Neuronal stem cell (in vitro differentiated cells): ENCODE measurements around the gene PLEKHH1.

ENCODE experiments used
- DNase-seq: peaks from one replicate; pipeline ENCODE4 v3.0.0-alpha.2; 2013; ENCODE audit warnings: low spot score
- H2AFZ ChIP-seq: one replicate; pipeline ENCODE4 v1.6.1; 2013; ENCODE audit warnings: mild to moderate bottlenecking, low read length, inconsistent platforms
- H2AK5ac ChIP-seq: 2 replicates; pipeline ENCODE4 v1.6.1; 2013; ENCODE audit warnings: low read depth, mild to moderate bottlenecking, inconsistent platforms, low read length, moderate library complexity, mixed read lengths
- H2BK120ac ChIP-seq: 2 replicates; pipeline ENCODE4 v1.6.1; 2013; ENCODE audit warnings: low read depth, mild to moderate bottlenecking, inconsistent platforms, low read length, moderate library complexity, mixed read lengths
- H2BK12ac ChIP-seq: one replicate; pipeline ENCODE4 v1.6.1; 2013; ENCODE audit warnings: low read length, inconsistent platforms
- H2BK15ac ChIP-seq: 2 replicates; pipeline ENCODE4 v1.6.1; 2013; ENCODE audit warnings: mild to moderate bottlenecking, low read length, inconsistent platforms, mixed read lengths
- H2BK5ac ChIP-seq: one replicate; pipeline ENCODE4 v1.6.1; 2013; ENCODE audit warnings: inconsistent platforms, mild to moderate bottlenecking, low read length, moderate library complexity
- H3K14ac ChIP-seq: one replicate; pipeline ENCODE4 v1.6.1; 2013; ENCODE audit warnings: low read length, inconsistent platforms
- H3K18ac ChIP-seq: 2 replicates; pipeline ENCODE4 v1.6.1; 2013; ENCODE audit warnings: low read length, inconsistent platforms
- H3K23ac ChIP-seq: 2 replicates; pipeline ENCODE4 v1.6.1; 2013; ENCODE audit warnings: low read depth, mild to moderate bottlenecking, mixed read lengths, low read length, inconsistent platforms; ENCODE audit not compliant: poor library complexity
- H3K27ac ChIP-seq: replicated peaks from 3 replicates; pipeline ENCODE4 v1.5.1; 2013; ENCODE audit warnings: low read length, inconsistent platforms
- H3K27me3 ChIP-seq, 3 experiments: 2 replicates each; pipeline ENCODE4 v1.6.1; 2013; ENCODE audit warnings: low read length in 3 of 3, mild to moderate bottlenecking in 2 of 3, inconsistent platforms in 1 of 3, low read depth in 1 of 3, mixed read lengths in 1 of 3, moderate library complexity in 1 of 3; ENCODE audit not compliant: control insufficient read depth in 3 of 3, insufficient read depth in 3 of 3
- H3K36me3 ChIP-seq, 2 donors: replicated peaks in 1 of 2; 2 replicates each; pipeline ENCODE4 v1.6.1; 2013; ENCODE audit warnings: low read length in 2 of 2; ENCODE audit not compliant: control insufficient read depth in 2 of 2, insufficient read depth in 2 of 2
- H3K4ac ChIP-seq: 2 replicates; pipeline ENCODE4 v1.6.1; 2013; ENCODE audit warnings: inconsistent platforms, mild to moderate bottlenecking, low read length, moderate library complexity
- H3K4me1 ChIP-seq, 2 donors: 1 replicate in 1 of 2; 2 replicates in 1 of 2; pipeline ENCODE4 v1.6.1; 2013; ENCODE audit warnings: low read length in 2 of 2, low read depth in 1 of 2; ENCODE audit not compliant: control insufficient read depth in 2 of 2, insufficient read depth in 1 of 2
- H3K4me2 ChIP-seq: one replicate; pipeline ENCODE4 v1.6.1; 2013; ENCODE audit warnings: mild to moderate bottlenecking, low read length, inconsistent platforms; ENCODE audit not compliant: insufficient read depth, poor library complexity, severe bottlenecking
- H3K4me3 ChIP-seq, 2 donors: 2 replicates each; pipeline ENCODE4 v1.5.1; 2013; ENCODE audit warnings: low read length in 2 of 2, mild to moderate bottlenecking in 2 of 2, inconsistent platforms in 1 of 2, moderate library complexity in 1 of 2
- H3K79me1 ChIP-seq: one replicate; pipeline ENCODE4 v1.6.1; 2013; ENCODE audit warnings: low read depth, mild to moderate bottlenecking, inconsistent platforms, low read length, moderate library complexity
- H3K9ac ChIP-seq: one replicate; pipeline ENCODE4 v1.6.1; 2013; ENCODE audit warnings: mild to moderate bottlenecking, low read depth, low read length, inconsistent platforms; ENCODE audit not compliant: poor library complexity
- H3K9me3 ChIP-seq, 2 donors: replicated peaks in 1 of 2; 2 replicates each; pipeline versions ENCODE3 to v1.6.1; 2013; ENCODE audit warnings: low read length in 2 of 2, mild to moderate bottlenecking in 2 of 2, inconsistent platforms in 1 of 2, low read depth in 1 of 2, mixed read lengths in 1 of 2, moderate library complexity in 1 of 2; ENCODE audit not compliant: control insufficient read depth in 2 of 2, insufficient read depth in 1 of 2
- H4K8ac ChIP-seq: one replicate; pipeline ENCODE4 v1.6.1; 2013; ENCODE audit warnings: low read depth, mild to moderate bottlenecking, inconsistent platforms, low read length, moderate library complexity
- H4K91ac ChIP-seq: one replicate; pipeline ENCODE4 v1.6.1; 2013; ENCODE audit warnings: low read length, low read depth, mild to moderate bottlenecking, inconsistent platforms; ENCODE audit not compliant: poor library complexity
- WGBS, 2 donors: extraction: QIAGEN DNeasy Blood & Tissue Kit; methylation state at CpG; one replicate each; pipeline ENCODE4 v1.1.7; 2013; ENCODE audit warnings: missing lambda C conversion rate in 2 of 2, mixed read lengths in 1 of 2; ENCODE audit not compliant: insufficient read length in 2 of 2, insufficient replicate concordance in 1 of 2; ENCODE audit errors: extremely low coverage in 2 of 2; 5-methylcytosine and 5-hydroxymethylcytosine counted together

PLEKHH1 gene

DNA sequence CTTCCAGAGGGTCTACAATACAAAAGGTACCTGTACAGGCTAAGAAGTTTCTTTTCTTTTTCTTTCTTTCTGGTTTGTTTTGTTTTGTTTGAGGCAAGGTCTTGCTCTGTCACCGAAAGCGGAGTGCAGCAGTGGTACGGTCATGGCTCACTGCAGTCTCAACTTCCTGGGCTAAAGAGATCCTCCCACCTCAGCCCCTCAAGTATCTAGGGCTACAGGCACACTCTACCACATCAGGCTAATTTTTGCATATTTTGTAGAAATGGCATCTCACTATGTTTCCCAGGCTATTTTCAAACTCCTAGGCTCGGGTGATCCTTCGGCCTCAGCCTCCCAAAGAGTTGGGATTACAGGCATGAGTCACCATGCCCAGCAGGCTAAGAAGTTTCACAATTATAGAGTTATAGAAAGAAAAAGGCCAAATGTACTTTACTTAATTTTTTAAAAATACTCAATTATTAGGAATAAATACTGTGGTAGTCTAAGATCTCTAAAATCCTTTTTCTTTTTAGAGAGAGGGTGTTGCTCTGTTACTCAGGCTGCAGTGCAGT lies 70.0 kb downstream of the PLEKHH1 start:
- Histone ChIP-seq H3K79me1 (no peaks in the 10 kb centered on the region), H2BK15ac (no peak overlapping the region)
- no CpG with 5 or more reads among the region's 5 CpGs for WGBS, 2 donors

DNA sequence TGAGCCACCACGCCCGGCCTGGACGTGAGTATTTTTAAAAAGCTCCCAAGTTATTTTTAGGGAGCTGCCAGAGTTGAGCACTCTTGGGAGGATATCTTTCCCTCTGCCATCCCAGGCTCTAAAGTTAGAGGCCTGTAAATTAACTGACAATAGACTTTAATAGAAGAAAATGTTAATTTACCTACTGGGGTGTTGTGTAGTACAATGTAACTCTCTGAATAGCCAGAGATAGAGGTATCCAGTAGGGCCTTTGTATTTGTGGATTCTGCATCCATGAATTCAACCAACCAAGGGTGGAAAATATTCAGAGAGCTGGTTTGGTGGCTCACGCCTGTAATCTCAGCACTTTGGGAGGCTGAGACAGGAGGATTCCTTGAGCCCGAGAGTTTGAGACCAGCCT lies 74.6 kb downstream of the PLEKHH1 start:
- no peaks in the 10 kb centered on the region for H3K79me1 ChIP-seq
- H3K18ac ChIP-seq = no peak overlapping the region
- H3K14ac ChIP-seq = no peak overlapping the region
- DNase-seq = no peak
- H3K4ac ChIP-seq = no peak overlapping the region
- peaks cover 0 to 7% of the 10 kb centered on the region in 2 donors for H3K4me1 ChIP-seq
- H3K4me3 ChIP-seq = no peak overlapping the region
- H4K8ac ChIP-seq = no peak overlapping the region
- no peak overlapping the region for H2BK12ac ChIP-seq
- no peak overlapping the region for H3K4me2 ChIP-seq
- no peak overlapping the region for H4K91ac ChIP-seq
- H2BK15ac ChIP-seq = no peak overlapping the region
- no peak overlapping the region for H2AK5ac ChIP-seq
- no peak overlapping the region for H3K23ac ChIP-seq
- no peak overlapping the region for H3K27ac ChIP-seq
- no peaks in the 10 kb centered on the region for H3K27me3 ChIP-seq
- H3K36me3 ChIP-seq = no peaks in the 10 kb centered on the region
- WGBS, 2 donors = no CpG with 5 or more reads among the region's 5 CpGs
- H3K9me3 ChIP-seq = no peaks in the 10 kb centered on the region
- H2BK120ac ChIP-seq = no peak overlapping the region
- H2AFZ ChIP-seq = no peak overlapping the region
- H3K9ac ChIP-seq = no peak overlapping the region
- no peak overlapping the region for H2BK5ac ChIP-seq

More for the DNA sequence above, 70.0 kb downstream of the PLEKHH1 start:
- H4K8ac ChIP-seq = no peak overlapping the region
- H2AK5ac ChIP-seq = no peak overlapping the region
- no peak overlapping the region for H2BK12ac ChIP-seq
- H3K4me1 ChIP-seq = no peaks in the 10 kb centered on the region
- DNase-seq = no peak
- H3K36me3 ChIP-seq = no peaks in the 10 kb centered on the region
- H2AFZ ChIP-seq = peak overlapping the region; percentile 6
- no peak overlapping the region for H3K23ac ChIP-seq
- H3K9ac ChIP-seq = no peak overlapping the region
- no peak overlapping the region for H3K18ac ChIP-seq
- H2BK5ac ChIP-seq = no peak overlapping the region
- no peaks in the 10 kb centered on the region for H3K9me3 ChIP-seq
- no peaks in the 10 kb centered on the region for H3K27me3 ChIP-seq
- no peak overlapping the region for H3K4me2 ChIP-seq
- H3K14ac ChIP-seq = no peak overlapping the region
- H3K4ac ChIP-seq = no peak overlapping the region
- H3K4me3 ChIP-seq = no peak overlapping the region
- no peak overlapping the region for H3K27ac ChIP-seq
- no peak overlapping the region for H4K91ac ChIP-seq
- no peak overlapping the region for H2BK120ac ChIP-seq

DNA sequence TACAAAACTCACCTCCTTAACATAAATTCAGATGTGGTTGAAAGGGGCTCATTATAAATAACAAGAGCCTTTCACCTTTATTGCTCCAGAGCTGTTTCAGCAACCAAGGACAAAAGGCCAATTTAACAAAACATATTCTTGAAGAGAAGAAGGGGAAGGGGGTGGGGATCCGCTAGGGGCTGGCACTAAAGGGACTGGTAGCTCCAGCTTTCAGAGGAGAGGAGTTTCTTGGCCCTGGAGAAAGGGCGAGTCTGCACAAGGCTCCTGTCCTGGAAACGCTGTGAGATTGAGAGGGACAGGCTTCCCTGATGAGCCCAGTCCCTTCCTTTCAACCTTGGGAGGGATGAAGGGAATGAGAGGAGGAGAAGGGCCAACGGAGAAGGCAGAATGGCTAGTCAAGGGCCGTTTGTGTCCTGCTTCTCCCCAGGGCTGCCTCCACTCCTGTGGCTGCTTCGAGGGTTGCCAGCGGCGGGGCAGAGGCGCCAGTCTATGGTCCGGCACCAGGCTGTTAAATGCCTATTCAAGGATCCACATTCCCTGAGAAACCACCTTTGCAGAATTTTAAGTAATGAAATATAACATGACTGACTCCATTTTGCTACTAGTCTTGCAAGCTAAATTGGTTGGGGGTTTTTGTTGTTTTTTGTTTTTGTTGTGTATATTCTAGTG lies 76.7 kb downstream of the PLEKHH1 start:
- WGBS, 2 donors = no CpG with 5 or more reads among the region's 10 CpGs
- Histone ChIP-seq H3K9ac (peak overlapping the region; percentile 50), H3K79me1 (no peaks in the 10 kb centered on the region), H3K18ac (peak overlapping the region; percentile 44), H4K91ac (no peak overlapping the region), H3K27me3 (peaks cover 0 to 6% (median 0%) of the 10 kb centered on the region in 3 experiments), H3K4ac (no peak overlapping the region), H3K14ac (no peak overlapping the region), H2BK15ac (no peak overlapping the region), H3K23ac (no peak overlapping the region), H2BK120ac (no peak overlapping the region), H3K36me3 (no peaks in the 10 kb centered on the region), H3K4me1 (peaks cover 0 to 7% of the 10 kb centered on the region in 2 donors), H3K4me2 (no peak overlapping the region), H4K8ac (no peak overlapping the region), H2BK12ac (no peak overlapping the region), H2AK5ac (no peak overlapping the region), H3K27ac (no peak overlapping the region), H2AFZ (peak overlapping the region; percentile 36), H2BK5ac (no peak overlapping the region), H3K4me3 (no peak overlapping the region), H3K9me3 (no peaks in the 10 kb centered on the region)
- no peak for DNase-seq

DNA sequence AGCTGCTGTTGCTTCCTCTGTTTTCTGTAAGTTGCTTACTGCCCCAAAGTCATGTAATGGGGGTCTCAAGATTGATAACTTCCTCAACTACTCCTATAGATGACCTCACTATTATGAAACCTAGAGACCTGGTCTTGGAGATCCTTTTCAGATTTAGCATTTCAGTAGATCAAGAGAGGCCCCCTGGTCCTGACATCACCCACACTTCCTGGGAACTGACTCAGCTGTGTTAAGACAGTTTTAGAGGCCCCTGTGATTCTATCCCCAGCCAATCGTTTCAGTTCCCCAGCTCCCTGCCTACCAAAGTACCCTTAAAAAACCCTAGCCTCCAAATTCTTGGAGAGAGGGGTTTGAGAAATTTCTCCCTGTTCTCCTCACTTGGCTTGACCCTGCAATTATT lies 77.4 kb downstream of the PLEKHH1 start:
- no peak for DNase-seq
- no peak overlapping the region for H2BK5ac ChIP-seq
- H3K14ac ChIP-seq = no peak overlapping the region
- H2BK15ac ChIP-seq = no peak overlapping the region
- no peak overlapping the region for H3K4ac ChIP-seq
- no peak overlapping the region for H2AK5ac ChIP-seq
- no peaks in the 10 kb centered on the region for H3K79me1 ChIP-seq
- H2AFZ ChIP-seq = no peak overlapping the region
- H3K36me3 ChIP-seq = no peaks in the 10 kb centered on the region
- H3K4me3 ChIP-seq = no peak overlapping the region
- no peak overlapping the region for H3K23ac ChIP-seq
- no peak overlapping the region for H3K27ac ChIP-seq
- WGBS, 2 donors = no CpG with 5 or more reads among the region's 1 CpG
- H2BK12ac ChIP-seq = no peak overlapping the region
- H4K91ac ChIP-seq = no peak overlapping the region
- H3K27me3 ChIP-seq = peaks cover 0 to 9% (median 0%) of the 10 kb centered on the region in 3 experiments
- no peak overlapping the region for H4K8ac ChIP-seq
- no peak overlapping the region for H2BK120ac ChIP-seq
- no peak overlapping the region for H3K9ac ChIP-seq
- peaks cover 0 to 7% of the 10 kb centered on the region in 2 donors for H3K4me1 ChIP-seq
- no peaks in the 10 kb centered on the region for H3K9me3 ChIP-seq
- H3K4me2 ChIP-seq = no peak overlapping the region
- H3K18ac ChIP-seq = no peak overlapping the region
